Transverse colon (tissue), 3 donors: ENCODE data around the gene FAM9C.

Source experiments
- CTCF ChIP-seq, 5 experiments: fragments of 200-600 bp in 3 of 5; fragments of 450-650 bp in 2 of 5; sonication (generic) in 3 of 5; IDR thresholded peaks; 1 replicate in 2 of 5; 2 replicates in 3 of 5; pipeline ENCODE4 v1.5.1; 2016 to 2017; ENCODE audit warnings: antibody characterized with exemption in 5 of 5, inconsistent platforms in 3 of 5, mild to moderate bottlenecking in 2 of 5, moderate library complexity in 1 of 5
- POLR2A ChIP-seq: fragments of 450-650 bp; IDR thresholded peaks from one replicate; pipeline ENCODE4 v1.6.1; 2016; ENCODE audit warnings: antibody characterized with exemption, mild to moderate bottlenecking, moderate library complexity

DNA sequence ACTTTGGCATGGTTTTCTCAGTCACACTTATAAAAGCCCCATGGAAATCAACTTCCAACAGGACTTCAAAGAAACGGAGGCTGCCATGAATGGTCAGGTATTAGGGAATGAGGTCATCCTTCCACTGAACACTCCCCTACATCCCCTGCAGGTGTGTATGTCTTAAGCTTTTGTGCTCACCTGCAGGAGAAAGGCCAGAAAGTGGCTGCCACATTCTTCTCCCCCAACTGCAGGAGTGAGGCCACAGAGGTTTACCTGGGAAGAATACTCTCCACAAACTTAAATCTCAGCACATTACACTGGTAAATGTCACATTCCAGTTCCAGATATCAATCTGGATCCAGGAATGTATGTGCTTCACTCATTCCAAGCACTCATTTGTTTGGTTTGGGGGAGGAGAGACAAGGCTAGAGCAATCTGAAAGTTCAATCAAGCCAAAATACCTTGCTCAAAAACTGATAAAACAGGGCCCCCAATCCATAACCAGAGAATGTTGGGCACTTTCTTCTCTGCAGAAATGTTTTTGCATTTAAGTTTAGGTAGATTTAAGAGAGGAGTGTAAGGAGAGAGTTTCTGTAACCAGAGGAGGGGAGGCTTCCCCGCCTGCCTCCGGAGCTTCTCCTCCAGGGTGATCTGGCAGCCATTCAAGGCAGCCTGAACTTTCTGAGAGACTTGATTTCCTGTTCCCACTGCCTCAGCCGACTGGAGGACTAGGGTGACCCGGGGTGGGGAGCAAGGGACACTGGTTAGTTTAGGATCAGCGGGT, 15.4 kb downstream of the FAM9C start:
- TF ChIP-seq CTCF (IDR thresholded peaks at IDR 0.05): peak in 1 of 5 experiments; percentile 18
- no peak for TF ChIP-seq POLR2A
